ENCODE results near the gene RNF151. TPM values are rescaled to one million over a fixed set of nuclear protein-coding genes. Genes with fewer than 3 reads are reported as not detected.
A peak's percentile ranks its signal among the peaks of the same experiment; 100 is the strongest.

The RNF151 gene
- total RNA-seq, 1 experiment from 2014 or later = not detected

DNA sequence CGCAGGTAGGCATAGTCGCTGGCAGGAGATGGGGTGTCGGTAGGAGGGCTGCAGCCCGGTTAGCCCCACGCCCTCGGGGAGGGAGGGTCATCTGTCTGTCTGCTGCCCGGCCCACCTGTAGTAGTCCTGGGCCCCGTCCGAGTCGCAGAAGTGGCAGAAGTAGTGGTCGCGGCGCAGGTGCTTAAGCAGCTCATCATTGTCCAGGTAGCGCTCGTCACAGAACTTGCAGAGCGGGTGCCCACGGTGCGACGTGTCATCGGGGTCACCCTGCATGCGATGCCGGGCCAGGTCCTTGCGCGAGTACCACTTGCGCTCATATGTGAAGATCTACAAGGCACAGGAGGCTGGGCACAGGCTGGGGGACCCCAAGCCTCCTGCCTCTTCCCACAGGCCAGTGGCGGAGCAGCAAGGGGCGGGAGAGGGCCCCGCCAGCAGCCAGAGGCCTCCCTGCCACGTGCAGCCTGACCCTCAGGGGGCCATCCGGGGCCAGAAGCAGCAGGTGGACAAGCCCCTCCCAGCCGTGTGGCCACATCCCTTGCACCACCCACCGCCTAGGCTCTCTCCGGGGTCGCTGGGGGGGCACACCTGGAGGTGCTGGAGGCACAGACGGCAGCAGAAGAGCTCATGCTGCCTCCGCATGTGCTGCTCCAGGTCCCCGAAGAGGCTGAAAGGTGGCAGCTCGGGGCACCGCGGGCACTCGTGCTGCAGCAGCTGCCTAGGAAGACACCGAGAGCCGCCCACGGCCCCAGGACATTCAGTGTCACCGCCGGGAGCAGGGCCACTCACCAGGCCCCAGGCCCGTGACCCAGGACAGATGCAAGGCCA is 36.0 kb downstream of the RNF151 start:
- TF ChIP-seq SIN3A (IDR thresholded peaks at IDR 0.05; ENCODE audit: borderline replicate concordance, insufficient read depth, low read depth, low read length) = no peak
- TF ChIP-seq, protein P1, sequence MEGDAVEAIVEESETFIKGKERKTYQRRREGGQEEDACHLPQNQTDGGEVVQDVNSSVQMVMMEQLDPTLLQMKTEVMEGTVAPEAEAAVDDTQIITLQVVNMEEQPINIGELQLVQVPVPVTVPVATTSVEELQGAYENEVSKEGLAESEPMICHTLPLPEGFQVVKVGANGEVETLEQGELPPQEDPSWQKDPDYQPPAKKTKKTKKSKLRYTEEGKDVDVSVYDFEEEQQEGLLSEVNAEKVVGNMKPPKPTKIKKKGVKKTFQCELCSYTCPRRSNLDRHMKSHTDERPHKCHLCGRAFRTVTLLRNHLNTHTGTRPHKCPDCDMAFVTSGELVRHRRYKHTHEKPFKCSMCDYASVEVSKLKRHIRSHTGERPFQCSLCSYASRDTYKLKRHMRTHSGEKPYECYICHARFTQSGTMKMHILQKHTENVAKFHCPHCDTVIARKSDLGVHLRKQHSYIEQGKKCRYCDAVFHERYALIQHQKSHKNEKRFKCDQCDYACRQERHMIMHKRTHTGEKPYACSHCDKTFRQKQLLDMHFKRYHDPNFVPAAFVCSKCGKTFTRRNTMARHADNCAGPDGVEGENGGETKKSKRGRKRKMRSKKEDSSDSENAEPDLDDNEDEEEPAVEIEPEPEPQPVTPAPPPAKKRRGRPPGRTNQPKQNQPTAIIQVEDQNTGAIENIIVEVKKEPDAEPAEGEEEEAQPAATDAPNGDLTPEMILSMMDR (IDR thresholded peaks at IDR 0.05) = no peak
- TF ChIP-seq, protein P2, sequence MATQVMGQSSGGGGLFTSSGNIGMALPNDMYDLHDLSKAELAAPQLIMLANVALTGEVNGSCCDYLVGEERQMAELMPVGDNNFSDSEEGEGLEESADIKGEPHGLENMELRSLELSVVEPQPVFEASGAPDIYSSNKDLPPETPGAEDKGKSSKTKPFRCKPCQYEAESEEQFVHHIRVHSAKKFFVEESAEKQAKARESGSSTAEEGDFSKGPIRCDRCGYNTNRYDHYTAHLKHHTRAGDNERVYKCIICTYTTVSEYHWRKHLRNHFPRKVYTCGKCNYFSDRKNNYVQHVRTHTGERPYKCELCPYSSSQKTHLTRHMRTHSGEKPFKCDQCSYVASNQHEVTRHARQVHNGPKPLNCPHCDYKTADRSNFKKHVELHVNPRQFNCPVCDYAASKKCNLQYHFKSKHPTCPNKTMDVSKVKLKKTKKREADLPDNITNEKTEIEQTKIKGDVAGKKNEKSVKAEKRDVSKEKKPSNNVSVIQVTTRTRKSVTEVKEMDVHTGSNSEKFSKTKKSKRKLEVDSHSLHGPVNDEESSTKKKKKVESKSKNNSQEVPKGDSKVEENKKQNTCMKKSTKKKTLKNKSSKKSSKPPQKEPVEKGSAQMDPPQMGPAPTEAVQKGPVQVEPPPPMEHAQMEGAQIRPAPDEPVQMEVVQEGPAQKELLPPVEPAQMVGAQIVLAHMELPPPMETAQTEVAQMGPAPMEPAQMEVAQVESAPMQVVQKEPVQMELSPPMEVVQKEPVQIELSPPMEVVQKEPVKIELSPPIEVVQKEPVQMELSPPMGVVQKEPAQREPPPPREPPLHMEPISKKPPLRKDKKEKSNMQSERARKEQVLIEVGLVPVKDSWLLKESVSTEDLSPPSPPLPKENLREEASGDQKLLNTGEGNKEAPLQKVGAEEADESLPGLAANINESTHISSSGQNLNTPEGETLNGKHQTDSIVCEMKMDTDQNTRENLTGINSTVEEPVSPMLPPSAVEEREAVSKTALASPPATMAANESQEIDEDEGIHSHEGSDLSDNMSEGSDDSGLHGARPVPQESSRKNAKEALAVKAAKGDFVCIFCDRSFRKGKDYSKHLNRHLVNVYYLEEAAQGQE (IDR thresholded peaks at IDR 0.05; ENCODE audit: insufficient read depth in 1 of 2, low read depth in 2 of 2, low read length in 1 of 2) = no peak
- TF ChIP-seq POLR2AphosphoS5 (IDR thresholded peaks at IDR 0.05; ENCODE audit: low read depth, low read length) = no peak
- TF ChIP-seq TCF7L2 (IDR thresholded peaks at IDR 0.05; ENCODE audit: low read depth, low read length) = no peak
- BruUV-seq (replicated peaks) = no TSS peak
- Histone ChIP-seq H3K4me3 (ENCODE audit: low read depth in 2 of 2, low read length in 2 of 2) (no peak overlapping the region), H3K27ac (ENCODE audit: low read length) (no peak overlapping the region), H3K36me3 (ENCODE audit: control insufficient read depth, insufficient read depth, low read length) (peaks cover 6% of the 10 kb centered on the region; the same call in 1 of the 2 replicates), H3K4me1 (ENCODE audit: control insufficient read depth, insufficient read depth, low read length) (peaks cover 37% of the 10 kb centered on the region), H3K27me3 (ENCODE audit: control insufficient read depth, insufficient read depth, low read length) (no peaks in the 10 kb centered on the region), H3K9me3 (ENCODE audit: control insufficient read depth, insufficient read depth, low read depth, low read length) (no peaks in the 10 kb centered on the region)
- POLR2A ChIA-PET = no interaction called here
- CTCF ChIA-PET = interaction anchor here (0.6 kb wide), 2 partner anchors 9 to 40 kb away, joined by 8 to 11 read pairs; no protein-coding TSS in a partner anchor
- DNase-seq (ENCODE audit: low read depth, low spot score) (no peak), ATAC-seq (no peak)
- intact Hi-C loops (cut with micrococcal nuclease; ENCODE audit: unreplicated experiment) (no loop called here), in situ Hi-C loops (cut with HindIII; ENCODE audit: low pct_unique_long_range_greater_than_20kb, low sequenced_read_pairs) (no loop called here)

DNA sequence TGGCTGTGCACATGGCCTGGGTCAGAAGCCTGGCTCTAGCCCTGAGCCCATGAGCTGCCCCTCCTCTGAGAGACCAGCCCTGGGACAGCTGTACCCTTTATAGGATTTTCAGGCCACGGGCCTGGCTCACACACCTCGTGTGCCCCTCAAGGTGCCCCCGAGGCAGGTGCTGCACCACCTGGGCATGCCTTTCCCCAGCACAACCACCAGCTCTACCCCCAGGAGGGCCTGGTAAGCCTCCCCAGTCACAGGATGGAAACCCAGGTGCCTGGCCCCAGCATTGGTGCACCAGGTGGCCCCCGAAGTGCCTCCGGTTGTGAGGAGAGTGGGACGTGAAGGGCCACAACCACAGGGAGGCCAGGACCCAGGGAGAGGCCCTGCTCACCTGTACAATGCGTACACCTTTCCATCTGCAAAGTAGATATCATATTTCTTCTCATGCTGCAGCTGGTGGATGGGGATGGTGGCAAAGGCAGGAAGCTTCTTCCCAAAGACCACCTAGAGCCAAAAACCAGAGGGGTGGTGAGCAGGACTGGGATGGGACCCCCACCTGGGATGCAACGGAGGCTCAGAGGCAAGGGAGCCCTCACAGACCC is 36.7 kb downstream of the RNF151 start:
- ATAC-seq = no peak
- Histone ChIP-seq H3K9me3 (ENCODE audit: control insufficient read depth, insufficient read depth, low read depth, low read length) (no peaks in the 10 kb centered on the region), H3K4me1 (ENCODE audit: control insufficient read depth, insufficient read depth, low read length) (peaks cover 43% of the 10 kb centered on the region), H3K36me3 (ENCODE audit: control insufficient read depth, insufficient read depth, low read length) (peaks cover 6% of the 10 kb centered on the region; the same call in 1 of the 2 replicates), H3K27ac (ENCODE audit: low read length) (peak overlapping the region; percentile 48; the same call in 1 of the 2 replicates), H3K4me3 (ENCODE audit: low read depth in 2 of 2, low read length in 2 of 2) (no peak overlapping the region), H3K27me3 (ENCODE audit: control insufficient read depth, insufficient read depth, low read length) (no peaks in the 10 kb centered on the region)
- DNase-seq (ENCODE audit: low read depth, low spot score) = no peak
- intact Hi-C loops (cut with micrococcal nuclease; ENCODE audit: unreplicated experiment) = no loop called here
- TF ChIP-seq, protein P1 (IDR thresholded peaks at IDR 0.05) = no peak
- TF ChIP-seq TCF7L2 (IDR thresholded peaks at IDR 0.05; ENCODE audit: low read depth, low read length) (no peak), SIN3A (IDR thresholded peaks at IDR 0.05; ENCODE audit: borderline replicate concordance, insufficient read depth, low read depth, low read length) (no peak), POLR2AphosphoS5 (IDR thresholded peaks at IDR 0.05; ENCODE audit: low read depth, low read length) (no peak)
- TF ChIP-seq, protein P2 (IDR thresholded peaks at IDR 0.05; ENCODE audit: insufficient read depth in 1 of 2, low read depth in 2 of 2, low read length in 1 of 2) = no peak
- in situ Hi-C loops (cut with HindIII; ENCODE audit: low pct_unique_long_range_greater_than_20kb, low sequenced_read_pairs) = no loop called here
- ChIA-PET POLR2A (no interaction called here), CTCF (interaction anchor here (0.5 to 0.6 kb wide), 3 partner anchors 9 to 216 kb away, joined by 5 to 11 read pairs (median 8); no protein-coding TSS in a partner anchor)
- BruUV-seq (replicated peaks) = no TSS peak

All from Panc1 (cell line).